Mesothelial cell of epicardium (in vitro differentiated cells): Measurements from ENCODE around the gene CSKMT. TPM values are rescaled to one million over a fixed set of nuclear protein-coding genes. Genes with fewer than 3 reads are reported as not detected.

Experiments used
- DNase-seq, 2 experiments: peaks; one replicate each; pipeline ENCODE4 v3.0.0; 2021; ENCODE audit warnings: low spot score in 2 of 2; ENCODE audit not compliant: unreplicated experiment in 2 of 2
- H3K27ac Mint-ChIP-seq: 2 replicates; pipeline ENCODE4 v1.8.0; 2021; ENCODE audit warnings: mixed read lengths
- H3K27me3 Mint-ChIP-seq: 2 replicates; pipeline ENCODE4 v1.8.0; 2021; ENCODE audit warnings: low read depth, mixed read lengths
- H3K36me3 Mint-ChIP-seq: 2 replicates; pipeline ENCODE4 v1.8.0; 2021; ENCODE audit warnings: mixed read lengths
- H3K4me1 Mint-ChIP-seq: 2 replicates; pipeline ENCODE4 v1.8.0; 2021; ENCODE audit warnings: mixed read lengths
- H3K4me3 Mint-ChIP-seq: 2 replicates; pipeline ENCODE4 v1.8.0; 2021; ENCODE audit warnings: mild to moderate bottlenecking, moderate library complexity, mixed read lengths
- H3K9me3 Mint-ChIP-seq: 2 replicates; pipeline ENCODE4 v1.8.0; 2021; ENCODE audit warnings: mixed read lengths
- total RNA-seq: library from RNA; stranded (reverse); gene quantifications from 3 replicates; pipeline ENCODE4 v1.2.1, GENCODE V29; 2021
- TF ChIP-seq, protein P1 (sequence below): fragments of 200-600 bp; sonication (generic); IDR thresholded peaks from one replicate; pipeline ENCODE4 v1.5.0; 2021; ENCODE audit warnings: antibody characterized with exemption; ENCODE audit not compliant: unreplicated experiment

CSKMT gene
- total RNA-seq, 1 donor from 2014 or later, result 20.6 TPM

GRCh38 chr11:62713343-62713742 is 48.2 kb downstream of the CSKMT start:
- Mint-ChIP-seq H3K36me3 (peaks cover 38% of the 10 kb centered on the region), H3K27me3 (no peaks in the 10 kb centered on the region), H3K4me3 (no peak overlapping the region), H3K9me3 (no peaks in the 10 kb centered on the region), H3K4me1 (peaks cover 16% of the 10 kb centered on the region), H3K27ac (peak overlapping the region; percentile 40)
- DNase-seq, result no peak
- TF ChIP-seq, protein P1, sequence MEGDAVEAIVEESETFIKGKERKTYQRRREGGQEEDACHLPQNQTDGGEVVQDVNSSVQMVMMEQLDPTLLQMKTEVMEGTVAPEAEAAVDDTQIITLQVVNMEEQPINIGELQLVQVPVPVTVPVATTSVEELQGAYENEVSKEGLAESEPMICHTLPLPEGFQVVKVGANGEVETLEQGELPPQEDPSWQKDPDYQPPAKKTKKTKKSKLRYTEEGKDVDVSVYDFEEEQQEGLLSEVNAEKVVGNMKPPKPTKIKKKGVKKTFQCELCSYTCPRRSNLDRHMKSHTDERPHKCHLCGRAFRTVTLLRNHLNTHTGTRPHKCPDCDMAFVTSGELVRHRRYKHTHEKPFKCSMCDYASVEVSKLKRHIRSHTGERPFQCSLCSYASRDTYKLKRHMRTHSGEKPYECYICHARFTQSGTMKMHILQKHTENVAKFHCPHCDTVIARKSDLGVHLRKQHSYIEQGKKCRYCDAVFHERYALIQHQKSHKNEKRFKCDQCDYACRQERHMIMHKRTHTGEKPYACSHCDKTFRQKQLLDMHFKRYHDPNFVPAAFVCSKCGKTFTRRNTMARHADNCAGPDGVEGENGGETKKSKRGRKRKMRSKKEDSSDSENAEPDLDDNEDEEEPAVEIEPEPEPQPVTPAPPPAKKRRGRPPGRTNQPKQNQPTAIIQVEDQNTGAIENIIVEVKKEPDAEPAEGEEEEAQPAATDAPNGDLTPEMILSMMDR, result no peak

GRCh38 chr11:62715150-62716130 is 50.3 kb downstream of the CSKMT start:
- Mint-ChIP-seq H3K4me1 (no peaks in the 10 kb centered on the region), H3K9me3 (no peaks in the 10 kb centered on the region), H3K27ac (no peak overlapping the region), H3K36me3 (peaks cover 45% of the 10 kb centered on the region), H3K27me3 (no peaks in the 10 kb centered on the region), H3K4me3 (no peak overlapping the region)
- TF ChIP-seq, protein P1, result no peak
- DNase-seq, result no peak

GRCh38 chr11:62716206-62716605 is 51.1 kb downstream of the CSKMT start:
- Mint-ChIP-seq H3K36me3 (peaks cover 45% of the 10 kb centered on the region), H3K4me1 (no peaks in the 10 kb centered on the region), H3K9me3 (no peaks in the 10 kb centered on the region)

DNA sequence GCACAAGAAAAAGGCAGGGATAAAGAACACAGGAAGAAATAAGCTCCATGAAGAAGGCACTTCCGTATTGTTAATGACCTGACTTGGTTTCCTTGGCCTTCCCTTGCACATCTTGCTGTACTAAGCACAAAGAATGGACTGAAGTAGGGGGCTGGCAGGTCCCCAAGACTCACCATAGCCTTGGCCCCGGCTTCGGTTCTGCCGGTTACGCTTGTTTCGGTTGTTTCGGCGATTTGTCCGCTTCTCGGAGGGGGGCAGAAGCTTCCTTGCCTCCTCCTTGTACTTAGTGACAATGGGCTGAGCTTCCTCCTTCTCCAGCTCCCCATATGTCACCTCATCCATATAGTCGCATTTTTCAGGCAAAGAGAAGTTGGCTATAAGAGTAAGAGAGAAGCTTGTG is 51.7 kb downstream of the CSKMT start:
- H3K4me3 Mint-ChIP-seq, result no peak overlapping the region
- TF ChIP-seq, protein P1, result no peak
- peaks cover 51% of the 10 kb centered on the region for H3K36me3 Mint-ChIP-seq
- H3K4me1 Mint-ChIP-seq, result peaks cover under 1% of the 10 kb centered on the region
- no peaks in the 10 kb centered on the region for H3K9me3 Mint-ChIP-seq
- H3K27ac Mint-ChIP-seq, result no peak overlapping the region
- no peaks in the 10 kb centered on the region for H3K27me3 Mint-ChIP-seq
- no peak for DNase-seq

More at GRCh38 chr11:62716206-62716605, 51.1 kb downstream of the CSKMT start:
- no peak for DNase-seq
- TF ChIP-seq, protein P1, result no peak
- Mint-ChIP-seq H3K4me3 (no peak overlapping the region), H3K27me3 (no peaks in the 10 kb centered on the region), H3K27ac (no peak overlapping the region)

Other genes starting within 250 kb of the CSKMT start
- gene SCGB1A1, start 246.3 kb upstream of the CSKMT start, total RNA-seq, result not detected in 3 replicates
- gene AHNAK, start 118.5 kb upstream of the CSKMT start, total RNA-seq, result 456 to 481 TPM (median 480 TPM) in 3 replicates
- gene EEF1G, start 91.4 kb upstream of the CSKMT start, total RNA-seq, result 1,747 to 1,829 TPM (median 1,814 TPM) in 3 replicates
- gene TUT1, start 73.8 kb upstream of the CSKMT start, total RNA-seq, result 23.7 to 26.0 TPM (median 24.2 TPM) in 3 replicates
- gene MTA2, start 63.4 kb upstream of the CSKMT start, total RNA-seq, result 121 to 126 TPM (median 124 TPM) in 3 replicates
- gene EML3, start 52.5 kb upstream of the CSKMT start, total RNA-seq, result 52.2 to 54.3 TPM (median 53.3 TPM) in 3 replicates
- 1.7 to 2.5 TPM (median 1.8 TPM) in 3 replicates for gene ROM1, start 52.1 kb upstream of the CSKMT start, total RNA-seq
- 48.1 to 56.4 TPM (median 52.6 TPM) in 3 replicates for gene B3GAT3, start 43.3 kb upstream of the CSKMT start, total RNA-seq
- 324 to 342 TPM (median 334 TPM) in 3 replicates for gene GANAB, start 18.7 kb upstream of the CSKMT start, total RNA-seq
- gene INTS5, start 12.0 kb upstream of the CSKMT start, total RNA-seq, result 21.0 to 22.3 TPM (median 21.1 TPM) in 3 replicates
- gene C11orf98, start 102 bp upstream of the CSKMT start, total RNA-seq, result 44.9 to 47.5 TPM (median 47.0 TPM) in 3 replicates
- gene UQCC3, start 6.4 kb downstream of the CSKMT start, total RNA-seq, result 7.3 to 8.4 TPM (median 8.0 TPM) in 3 replicates
- gene LBHD1, start 7.0 kb downstream of the CSKMT start, total RNA-seq, result 8.3 to 11.6 TPM (median 9.8 TPM) in 3 replicates
- 112 to 119 TPM (median 118 TPM) in 3 replicates for gene UBXN1, start 13.8 kb downstream of the CSKMT start, total RNA-seq
- 1.6 to 2.3 TPM (median 1.7 TPM) in 3 replicates for gene LRRN4CL, start 24.2 kb downstream of the CSKMT start, total RNA-seq
- 56.9 to 61.4 TPM (median 58.3 TPM) in 3 replicates for gene BSCL2, start 42.1 kb downstream of the CSKMT start, total RNA-seq
- gene GNG3, start 42.4 kb downstream of the CSKMT start, total RNA-seq, result 0.60 to 1.5 TPM (median 0.97 TPM) in 3 replicates
- 60.3 to 62.0 TPM (median 61.5 TPM) in 3 replicates for gene HNRNPUL2, start 62.1 kb downstream of the CSKMT start, total RNA-seq
- 39.8 to 46.0 TPM (median 41.7 TPM) in 3 replicates for gene TTC9C, start 63.2 kb downstream of the CSKMT start, total RNA-seq
- gene ZBTB3, start 88.8 kb downstream of the CSKMT start, total RNA-seq, result 11.6 to 14.7 TPM (median 13.2 TPM) in 3 replicates
- 84.0 to 89.2 TPM (median 85.2 TPM) in 3 replicates for gene POLR2G, start 96.3 kb downstream of the CSKMT start, total RNA-seq
- 40.2 to 42.9 TPM (median 42.8 TPM) in 3 replicates for gene TAF6L, start 106.1 kb downstream of the CSKMT start, total RNA-seq
- gene TMEM179B, start 122.1 kb downstream of the CSKMT start, total RNA-seq, result 31.3 to 33.9 TPM (median 32.6 TPM) in 3 replicates
- 17.4 to 21.4 TPM (median 19.2 TPM) in 3 replicates for gene TMEM223, start 126.7 kb downstream of the CSKMT start, total RNA-seq
- 108 to 111 TPM (median 110 TPM) in 3 replicates for gene NXF1, start 140.1 kb downstream of the CSKMT start, total RNA-seq
- gene STX5, start 166.7 kb downstream of the CSKMT start, total RNA-seq, result 55.2 to 57.9 TPM (median 55.8 TPM) in 3 replicates
- not detected in 3 replicates for gene TEX54, start 167.5 kb downstream of the CSKMT start, total RNA-seq
- 59.3 to 63.7 TPM (median 62.1 TPM) in 3 replicates for gene WDR74, start 174.3 kb downstream of the CSKMT start, total RNA-seq
- 205 to 212 TPM (median 208 TPM) in 3 replicates for gene SLC3A2, start 215.6 kb downstream of the CSKMT start, total RNA-seq